Suppressor macrophage treated with lipopolysaccharide for 1 hour (primary cell): ENCODE measurements around the gene SERPINA10.

Source experiments
- DNase-seq, 3 donors: peaks; one replicate each; pipeline ENCODE4 v3.0.0-alpha.2; 2020 to 2022

Gene SERPINA10

GRCh38 chr14:94313991-94314655 lies 21.1 kb upstream of the SERPINA10 start:
- peak; percentile 16 to 33 (median 32) for DNase-seq

- no peak for DNase-seq
These were observed 19.6 kb upstream of the SERPINA10 start for GRCh38 chr14:94312481-94313246.

GRCh38 chr14:94310248-94310647 lies 17.2 kb upstream of the SERPINA10 start:
- DNase-seq = no peak

GRCh38 chr14:94309721-94310120 lies 16.7 kb upstream of the SERPINA10 start:
- no peak for DNase-seq

- DNase-seq = peak; percentile 28 to 40 (median 33)
These were observed 14.4 kb upstream of the SERPINA10 start for GRCh38 chr14:94307410-94307992.

- DNase-seq = no peak
These were observed 13.2 kb upstream of the SERPINA10 start for GRCh38 chr14:94306047-94306978.

GRCh38 chr14:94305620-94306019 lies 12.6 kb upstream of the SERPINA10 start:
- DNase-seq = no peak

GRCh38 chr14:94304243-94304642 lies 11.2 kb upstream of the SERPINA10 start:
- no peak for DNase-seq

- DNase-seq = no peak
These were observed 10.0 kb upstream of the SERPINA10 start for GRCh38 chr14:94303111-94303510.

- DNase-seq = no peak
These were observed 5.1 kb upstream of the SERPINA10 start for GRCh38 chr14:94298130-94298529.

GRCh38 chr14:94296181-94296545 lies 3.1 kb upstream of the SERPINA10 start:
- DNase-seq = peak; percentile 50 to 72 (median 51)

GRCh38 chr14:94295360-94296180 lies 2.5 kb upstream of the SERPINA10 start:
- DNase-seq = no peak

GRCh38 chr14:94293578-94293924 lies 483 bp upstream of the SERPINA10 start:
- DNase-seq = no peak

- DNase-seq = no peak
These were observed 569 bp downstream of the SERPINA10 start for GRCh38 chr14:94292526-94292871.

- DNase-seq = no peak
These were observed 1.1 kb downstream of the SERPINA10 start for GRCh38 chr14:94291906-94292525.

- no peak for DNase-seq
These were observed 1.7 kb downstream of the SERPINA10 start for GRCh38 chr14:94291159-94291905.

- no peak for DNase-seq
These were observed 2.9 kb downstream of the SERPINA10 start for GRCh38 chr14:94290197-94290596.

GRCh38 chr14:94288610-94289465 lies 4.2 kb downstream of the SERPINA10 start:
- DNase-seq = no peak

- DNase-seq = peak; percentile 13 to 33 (median 15)
These were observed 7.9 kb downstream of the SERPINA10 start for GRCh38 chr14:94285158-94285557.

GRCh38 chr14:94284221-94284620 lies 8.8 kb downstream of the SERPINA10 start:
- no peak for DNase-seq
